GM23338 (cell line): ENCODE data around the gene SLC49A4. TPM values are rescaled to one million over a fixed set of nuclear protein-coding genes. Genes with fewer than 3 reads are reported as not detected.

Experiments used
- ATAC-seq: fragments of 200-7000 bp; cut with Tn5 transposase; 3 replicates; pipeline ENCODE4 v1.9.1; 2020
- DNase-seq: peaks from one replicate; pipeline ENCODE4 v3.0.0-alpha.2; 2015; ENCODE audit warnings: low spot score
- H2AFZ ChIP-seq: fragments of 200-600 bp; sonication (generic); 2 replicates; pipeline ENCODE4 v1.8.0; 2016; ENCODE audit warnings: antibody characterized with exemption, mild to moderate bottlenecking, moderate library complexity
- H3F3A ChIP-seq: fragments of 200-600 bp; sonication (generic); replicated peaks from 2 replicates; pipeline ENCODE4 v1.8.0; 2017; ENCODE audit warnings: antibody characterized with exemption, mixed run types, low read depth
- H3K27ac ChIP-seq: fragments of 200-600 bp; sonication (generic); 2 replicates; pipeline ENCODE4 v1.6.1; 2016; ENCODE audit warnings: low read depth
- H3K27me3 ChIP-seq: fragments of 200-600 bp; sonication (generic); 2 replicates; pipeline ENCODE4 v1.8.0; 2016; ENCODE audit warnings: mild to moderate bottlenecking, mixed run types, moderate library complexity; ENCODE audit not compliant: insufficient read depth
- H3K36me3 ChIP-seq: fragments of 200-600 bp; sonication (generic); 2 replicates; pipeline ENCODE4 v1.8.0; 2016; ENCODE audit warnings: mild to moderate bottlenecking; ENCODE audit not compliant: insufficient read depth
- H3K4me1 ChIP-seq: fragments of 200-600 bp; sonication (generic); 2 replicates; pipeline ENCODE4 v1.8.0; 2016; ENCODE audit warnings: mild to moderate bottlenecking, moderate library complexity; ENCODE audit not compliant: insufficient read depth
- H3K4me2 ChIP-seq: fragments of 200-600 bp; sonication (generic); 2 replicates; pipeline ENCODE4 v1.7.1; 2017; ENCODE audit warnings: mixed run types
- H3K4me3 ChIP-seq: fragments of 200-600 bp; sonication (generic); 2 replicates; pipeline ENCODE4 v1.6.1; 2016; ENCODE audit warnings: mixed run types
- H3K79me2 ChIP-seq: fragments of 200-600 bp; sonication (generic); replicated peaks from 2 replicates; pipeline ENCODE4 v1.8.0; 2017; ENCODE audit warnings: mild to moderate bottlenecking; ENCODE audit not compliant: insufficient read depth
- H3K9me2 ChIP-seq: fragments of 200-600 bp; sonication (generic); 2 replicates; pipeline ENCODE4 v1.8.0; 2017; ENCODE audit not compliant: insufficient read depth
- H4K20me1 ChIP-seq: fragments of 200-600 bp; sonication (generic); replicated peaks from 2 replicates; pipeline ENCODE4 v1.8.0; 2017; ENCODE audit warnings: mild to moderate bottlenecking; ENCODE audit not compliant: insufficient read depth
- H3K27ac Mint-ChIP-seq: 2 replicates; pipeline ENCODE4 v1.8.0; 2020; ENCODE audit warnings: inconsistent platforms, mild to moderate bottlenecking, moderate library complexity, mixed read lengths
- H3K27me3 Mint-ChIP-seq: 3 replicates; pipeline ENCODE4 v1.8.0; 2022; ENCODE audit warnings: low read depth, mild to moderate bottlenecking, moderate library complexity, mixed read lengths, inconsistent platforms; ENCODE audit not compliant: insufficient read depth, poor library complexity
- H3K36me3 Mint-ChIP-seq: 3 replicates; pipeline ENCODE4 v1.8.0; 2021; ENCODE audit warnings: low read depth, mild to moderate bottlenecking, inconsistent platforms, moderate library complexity, mixed read lengths
- H3K4me1 Mint-ChIP-seq: 3 replicates; pipeline ENCODE4 v1.8.0; 2020; ENCODE audit warnings: mild to moderate bottlenecking, inconsistent platforms, mixed read lengths
- H3K4me3 Mint-ChIP-seq: 3 replicates; pipeline ENCODE4 v1.8.0; 2021; ENCODE audit warnings: moderate library complexity, mild to moderate bottlenecking, inconsistent platforms, mixed read lengths
- H3K9me3 Mint-ChIP-seq: 3 replicates; pipeline ENCODE4 v1.8.0; 2020; ENCODE audit warnings: moderate library complexity, mild to moderate bottlenecking, inconsistent platforms, mixed read lengths
- CREB1 ChIP-seq: fragments of 250-450 bp; sonication (Bioruptor Pico); IDR thresholded peaks from 2 replicates; pipeline ENCODE4 v1.5.0; 2020; ENCODE audit warnings: low read depth, mild to moderate bottlenecking, moderate library complexity
- CTCF ChIP-seq, 2 experiments: fragments of 200-600 bp in 1 of 2; sonication (generic) in 1 of 2; conservative IDR thresholded peaks; 2 replicates each; pipeline versions ENCODE4 v1.5.1 to v1.6.1; 2016 to 2017; ENCODE audit warnings: antibody characterized with exemption in 2 of 2, low read depth in 2 of 2, mild to moderate bottlenecking in 2 of 2, moderate library complexity in 1 of 2
- ETS1 ChIP-seq: IDR thresholded peaks from 2 replicates; pipeline ENCODE4 v1.6.1; 2016; ENCODE audit warnings: antibody characterized with exemption
- EZH2 ChIP-seq: fragments of 200-600 bp; sonication (generic); IDR thresholded peaks from one replicate; pipeline ENCODE4 v1.8.0; 2017; ENCODE audit warnings: antibody characterized with exemption, mild to moderate bottlenecking, low read depth; ENCODE audit not compliant: unreplicated experiment
- EZH2phosphoT487 ChIP-seq: fragments of 200-600 bp; sonication (generic); IDR thresholded peaks from one replicate; pipeline ENCODE4 v1.8.1; 2018; ENCODE audit warnings: antibody characterized with exemption; ENCODE audit not compliant: unreplicated experiment
- JUNB ChIP-seq: IDR thresholded peaks from one replicate; pipeline ENCODE4 v1.6.1; 2016; ENCODE audit warnings: antibody characterized with exemption; ENCODE audit not compliant: unreplicated experiment
- NANOG ChIP-seq: IDR thresholded peaks from 2 replicates; pipeline ENCODE4 v1.6.1; 2016; ENCODE audit warnings: antibody characterized with exemption, borderline replicate concordance
- POLR2AphosphoS5 ChIP-seq: IDR thresholded peaks from 2 replicates; pipeline ENCODE4 v1.6.1; 2016; ENCODE audit warnings: antibody characterized with exemption, low read depth
- REST ChIP-seq: IDR thresholded peaks from one replicate; pipeline ENCODE4 v1.6.1; 2018; ENCODE audit warnings: antibody characterized with exemption; ENCODE audit not compliant: unreplicated experiment
- STAT1 ChIP-seq: IDR thresholded peaks from one replicate; pipeline ENCODE4 v1.6.1; 2016; ENCODE audit warnings: antibody characterized with exemption; ENCODE audit not compliant: unreplicated experiment
- ZNF114 ChIP-seq: fragments of 250-450 bp; sonication (Bioruptor Pico); IDR thresholded peaks from 2 replicates; pipeline ENCODE4 v1.5.0; 2020; ENCODE audit warnings: mild to moderate bottlenecking, moderate library complexity
- ZNF331 ChIP-seq: fragments of 250-450 bp; sonication (Bioruptor Pico); IDR thresholded peaks from 2 replicates; pipeline ENCODE4 v1.5.0; 2020; ENCODE audit warnings: low read depth, mild to moderate bottlenecking, moderate library complexity
- ZNF462 ChIP-seq: fragments of 250-450 bp; sonication (Bioruptor Pico); IDR thresholded peaks from 2 replicates; pipeline ENCODE4 v1.5.0; 2020; ENCODE audit warnings: mild to moderate bottlenecking, moderate library complexity
- polyA plus RNA-seq: library from polyadenylated mRNA; unstranded; fragments of >200 nt; fragmentation: Nextera tagmentation; extraction: Ambion mirVana; gene quantifications from 2 replicates; pipeline ENCODE4 v1.2.1, GENCODE V29; 2016
- total RNA-seq: library from RNA; depleted of rRNA; stranded (reverse); fragments of >200 nt; shearing (Covaris generic); gene quantifications from 2 replicates; pipeline ENCODE4 v1.2.3, GENCODE V29; 2014

SLC49A4 gene
- total and polyA plus RNA-seq, 2 experiments from 2014 or later, result 3.7 to 16.8 TPM

GRCh38 chr3:122857019-122857418 is 62.1 kb downstream of the SLC49A4 start:
- Histone ChIP-seq H3K79me2 (no peaks in the 10 kb centered on the region), H3K4me2 (no peak overlapping the region), H3K27me3 (no peaks in the 10 kb centered on the region), H2AFZ (no peak overlapping the region), H3K27ac (no peak overlapping the region), H3F3A (no peaks in the 10 kb centered on the region), H4K20me1 (no peaks in the 10 kb centered on the region), H3K4me3 (no peak overlapping the region), H3K9me2 (no peaks in the 10 kb centered on the region), H3K4me1 (no peaks in the 10 kb centered on the region), H3K36me3 (no peaks in the 10 kb centered on the region)
- no peaks in the 10 kb centered on the region for H3K9me3 Mint-ChIP-seq
- DNase-seq (no peak), ATAC-seq (no peak)
- H3K4me3 Mint-ChIP-seq, result no peak overlapping the region
- no peak overlapping the region for H3K27ac Mint-ChIP-seq
- H3K4me1 Mint-ChIP-seq, result peaks cover 3% of the 10 kb centered on the region; the same call in 1 of the 3 replicates
- no peaks in the 10 kb centered on the region for H3K36me3 Mint-ChIP-seq
- no peaks in the 10 kb centered on the region for H3K27me3 Mint-ChIP-seq
- TF ChIP-seq EZH2 (no peak), NANOG (no peak), STAT1 (no peak), EZH2phosphoT487 (no peak), REST (no peak), ETS1 (no peak), ZNF114 (no peak), ZNF462 (CRISPR knock-in tag) (no peak), JUNB (no peak), ZNF331 (CRISPR knock-in tag) (no peak), CTCF (conservative IDR thresholded peaks at IDR 0.05; ENCODE audit: low read depth in 2 of 2) (no peak), CREB1 (CRISPR knock-in tag) (no peak), POLR2AphosphoS5 (no peak)
